ENCODE measurements around the gene CNDP2. TPM values are rescaled to one million over a fixed set of nuclear protein-coding genes. Genes with fewer than 3 reads are reported as not detected.

CNDP2 gene
- total RNA-seq, 1 experiment from 2014 or later, result 310 TPM

GRCh38 chr18:74472312-74472711, 23.9 kb upstream of the CNDP2 start:
- Histone ChIP-seq H3K27ac (ENCODE audit: low read length) (no peak overlapping the region), H3K36me3 (ENCODE audit: control insufficient read depth, insufficient read depth, low read length) (no peaks in the 10 kb centered on the region), H3K9me3 (ENCODE audit: control insufficient read depth, insufficient read depth, low read depth, low read length) (peaks cover 10% of the 10 kb centered on the region), H3K27me3 (ENCODE audit: control insufficient read depth, insufficient read depth, low read length) (no peaks in the 10 kb centered on the region), H3K4me3 (ENCODE audit: low read depth in 2 of 2, low read length in 2 of 2) (no peak overlapping the region), H3K4me1 (ENCODE audit: control insufficient read depth, insufficient read depth, low read length) (peaks cover 9% of the 10 kb centered on the region)
- TF ChIP-seq REST (IDR thresholded peaks at IDR 0.05; ENCODE audit: insufficient read depth in 1 of 2, low read depth in 2 of 2, low read length in 1 of 2) (no peak), POLR2AphosphoS5 (IDR thresholded peaks at IDR 0.05; ENCODE audit: low read depth, low read length) (no peak), SIN3A (IDR thresholded peaks at IDR 0.05; ENCODE audit: borderline replicate concordance, insufficient read depth, low read depth, low read length) (no peak), TCF7L2 (IDR thresholded peaks at IDR 0.05; ENCODE audit: low read depth, low read length) (no peak), CTCF (IDR thresholded peaks at IDR 0.05) (no peak)
- CTCF ChIA-PET, result no interaction called here
- BruUV-seq (replicated peaks), result no TSS peak
- POLR2A ChIA-PET, result no interaction called here
- ATAC-seq (no peak), DNase-seq (ENCODE audit: low read depth, low spot score) (no peak)
- in situ Hi-C loops (cut with HindIII; ENCODE audit: low pct_unique_long_range_greater_than_20kb, low sequenced_read_pairs), result no loop called here
- intact Hi-C loops (cut with micrococcal nuclease; ENCODE audit: unreplicated experiment), result no loop called here

GRCh38 chr18:74473976-74474640, 22.1 kb upstream of the CNDP2 start:
- H3K36me3 ChIP-seq (ENCODE audit: control insufficient read depth, insufficient read depth, low read length), result no peaks in the 10 kb centered on the region
- peaks cover 10% of the 10 kb centered on the region for H3K9me3 ChIP-seq (ENCODE audit: control insufficient read depth, insufficient read depth, low read depth, low read length)
- intact Hi-C loops (cut with micrococcal nuclease; ENCODE audit: unreplicated experiment) (no loop called here), in situ Hi-C loops (cut with HindIII; ENCODE audit: low pct_unique_long_range_greater_than_20kb, low sequenced_read_pairs) (no loop called here)
- no peak overlapping the region for H3K27ac ChIP-seq (ENCODE audit: low read length)
- DNase-seq (ENCODE audit: low read depth, low spot score), result no peak
- no peaks in the 10 kb centered on the region for H3K27me3 ChIP-seq (ENCODE audit: control insufficient read depth, insufficient read depth, low read length)
- no peak overlapping the region for H3K4me3 ChIP-seq (ENCODE audit: low read depth in 2 of 2, low read length in 2 of 2)
- ChIA-PET CTCF (no interaction called here), POLR2A (no interaction called here)
- no peaks in the 10 kb centered on the region for H3K4me1 ChIP-seq (ENCODE audit: control insufficient read depth, insufficient read depth, low read length)
- ATAC-seq, result no peak
- BruUV-seq (replicated peaks), result no TSS peak
- TF ChIP-seq SIN3A (IDR thresholded peaks at IDR 0.05; ENCODE audit: borderline replicate concordance, insufficient read depth, low read depth, low read length) (no peak), TCF7L2 (IDR thresholded peaks at IDR 0.05; ENCODE audit: low read depth, low read length) (no peak), POLR2AphosphoS5 (IDR thresholded peaks at IDR 0.05; ENCODE audit: low read depth, low read length) (no peak), CTCF (IDR thresholded peaks at IDR 0.05) (no peak), REST (IDR thresholded peaks at IDR 0.05; ENCODE audit: insufficient read depth in 1 of 2, low read depth in 2 of 2, low read length in 1 of 2) (no peak)

All from Panc1 (cell line).